GM10266 (cell line): ENCODE results near the gene TBRG4.

Experiments
- DNase-seq: peaks from one replicate; pipeline ENCODE4 v3.0.0; 2012; ENCODE audit errors: extremely low spot score
- TF ChIP-seq, protein P1 (sequence below): IDR thresholded peaks from 2 replicates; pipeline ENCODE4 v1.5.1; 2012; ENCODE audit warnings: mild to moderate bottlenecking, low read depth; ENCODE audit not compliant: control insufficient read depth, insufficient read depth; ENCODE audit errors: missing control alignments

Gene TBRG4

DNA sequence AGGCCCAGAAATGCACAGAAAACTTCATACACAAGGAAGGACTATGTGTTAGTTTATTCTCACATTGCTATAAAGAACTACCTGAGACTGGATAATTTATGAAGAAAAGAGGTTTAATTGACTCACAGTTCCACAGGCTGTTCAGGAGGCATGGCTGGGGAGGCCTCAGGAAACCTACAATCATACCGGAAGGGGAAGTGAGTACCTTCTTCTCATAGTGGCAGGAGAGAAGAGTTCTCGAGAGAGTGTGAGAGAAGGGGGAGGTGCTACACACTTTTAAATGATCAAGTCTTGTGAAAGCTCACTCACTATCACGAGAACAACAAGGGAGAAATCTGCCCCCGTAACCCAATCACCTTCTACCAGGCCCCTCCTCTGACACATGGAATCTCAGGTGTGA lies 29.3 kb upstream of the TBRG4 start:
- TF ChIP-seq, protein P1, sequence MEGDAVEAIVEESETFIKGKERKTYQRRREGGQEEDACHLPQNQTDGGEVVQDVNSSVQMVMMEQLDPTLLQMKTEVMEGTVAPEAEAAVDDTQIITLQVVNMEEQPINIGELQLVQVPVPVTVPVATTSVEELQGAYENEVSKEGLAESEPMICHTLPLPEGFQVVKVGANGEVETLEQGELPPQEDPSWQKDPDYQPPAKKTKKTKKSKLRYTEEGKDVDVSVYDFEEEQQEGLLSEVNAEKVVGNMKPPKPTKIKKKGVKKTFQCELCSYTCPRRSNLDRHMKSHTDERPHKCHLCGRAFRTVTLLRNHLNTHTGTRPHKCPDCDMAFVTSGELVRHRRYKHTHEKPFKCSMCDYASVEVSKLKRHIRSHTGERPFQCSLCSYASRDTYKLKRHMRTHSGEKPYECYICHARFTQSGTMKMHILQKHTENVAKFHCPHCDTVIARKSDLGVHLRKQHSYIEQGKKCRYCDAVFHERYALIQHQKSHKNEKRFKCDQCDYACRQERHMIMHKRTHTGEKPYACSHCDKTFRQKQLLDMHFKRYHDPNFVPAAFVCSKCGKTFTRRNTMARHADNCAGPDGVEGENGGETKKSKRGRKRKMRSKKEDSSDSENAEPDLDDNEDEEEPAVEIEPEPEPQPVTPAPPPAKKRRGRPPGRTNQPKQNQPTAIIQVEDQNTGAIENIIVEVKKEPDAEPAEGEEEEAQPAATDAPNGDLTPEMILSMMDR = no peak
- DNase-seq = no peak

DNA sequence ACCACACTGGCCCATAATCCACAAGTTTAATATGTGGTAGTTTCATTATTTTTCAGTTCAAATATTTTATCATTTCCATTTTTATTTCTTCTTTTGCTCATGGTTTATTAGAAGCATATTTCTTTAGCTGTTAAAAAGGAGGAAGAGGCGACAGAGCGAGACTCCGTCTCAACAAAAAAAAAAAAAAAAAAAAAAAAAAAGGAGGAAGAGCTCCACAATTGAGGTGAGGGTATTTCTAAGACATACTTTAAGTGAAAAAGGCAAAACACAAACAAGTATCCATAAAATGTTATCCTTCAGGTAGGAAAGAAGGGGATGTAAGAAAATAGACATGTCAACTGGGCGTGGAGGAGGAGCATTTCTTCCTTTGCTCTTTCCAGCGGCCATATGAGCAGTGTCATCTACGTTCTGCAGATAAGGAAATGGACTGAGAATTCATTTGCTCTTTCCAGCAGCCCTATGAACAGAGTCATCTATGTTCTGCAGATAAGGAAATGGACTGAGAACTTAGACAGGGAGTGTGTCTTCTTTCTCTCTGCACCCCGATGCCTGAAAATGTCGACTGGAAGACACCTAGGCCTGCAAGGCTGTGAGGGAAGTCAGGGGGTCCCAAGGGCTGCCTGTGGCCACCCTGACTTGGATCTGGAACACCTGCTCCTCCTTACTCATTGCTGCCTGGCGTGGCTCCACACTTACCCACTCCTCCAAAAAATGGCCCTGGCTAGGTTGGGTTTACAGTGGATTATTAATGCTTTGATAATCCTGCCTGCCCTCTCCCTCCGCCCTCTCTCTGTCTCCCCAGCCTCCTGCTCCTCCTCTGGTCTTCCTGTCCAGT lies 27.2 kb upstream of the TBRG4 start:
- TF ChIP-seq, protein P1 = no peak
- DNase-seq = no peak

DNA sequence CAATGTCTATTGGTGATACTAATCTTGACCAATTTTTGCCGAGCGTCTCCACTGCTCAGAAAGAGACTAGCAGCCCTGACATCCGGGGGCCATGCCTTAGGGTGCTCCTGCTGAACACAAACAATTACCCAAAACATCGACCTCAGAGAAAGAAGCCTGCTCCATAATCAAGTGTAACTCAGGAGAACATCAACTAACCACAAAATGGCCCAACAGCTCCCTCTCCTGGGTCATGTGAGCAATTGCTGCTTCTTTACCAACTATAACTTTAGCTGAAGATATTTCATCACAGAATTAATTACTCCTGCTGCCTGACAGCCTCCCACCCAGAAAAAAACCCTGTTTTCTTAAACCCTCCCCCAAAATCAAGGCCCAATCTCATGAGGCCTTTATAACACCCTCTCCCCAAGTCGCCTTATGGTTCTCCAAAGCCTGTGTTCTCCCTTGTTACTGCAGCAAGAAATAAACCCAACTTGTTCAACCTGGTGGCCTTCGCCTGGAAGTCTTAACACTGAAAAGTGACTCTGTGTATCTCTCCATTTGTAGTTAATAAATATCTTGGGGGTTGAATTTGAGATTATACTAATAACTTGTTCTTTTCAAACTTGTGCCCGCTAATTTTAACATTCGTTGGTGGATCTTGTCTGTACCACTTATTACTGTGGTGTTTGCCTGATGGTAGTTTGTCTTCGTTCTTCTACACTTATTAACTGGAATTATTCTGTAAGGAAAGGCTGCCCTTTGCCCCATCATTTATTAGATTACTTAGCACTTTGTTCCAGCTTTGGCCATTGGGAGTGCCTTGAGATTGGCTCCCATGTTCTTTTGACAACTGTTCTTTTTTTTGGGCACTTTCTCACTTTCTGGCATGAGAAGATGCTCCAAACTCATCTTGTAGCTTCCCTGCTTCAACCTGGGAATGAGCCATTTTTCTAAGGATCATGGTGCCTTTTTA lies 24.9 kb upstream of the TBRG4 start:
- peak; percentile 82 for DNase-seq
- TF ChIP-seq, protein P1 = peak; percentile 93

DNA sequence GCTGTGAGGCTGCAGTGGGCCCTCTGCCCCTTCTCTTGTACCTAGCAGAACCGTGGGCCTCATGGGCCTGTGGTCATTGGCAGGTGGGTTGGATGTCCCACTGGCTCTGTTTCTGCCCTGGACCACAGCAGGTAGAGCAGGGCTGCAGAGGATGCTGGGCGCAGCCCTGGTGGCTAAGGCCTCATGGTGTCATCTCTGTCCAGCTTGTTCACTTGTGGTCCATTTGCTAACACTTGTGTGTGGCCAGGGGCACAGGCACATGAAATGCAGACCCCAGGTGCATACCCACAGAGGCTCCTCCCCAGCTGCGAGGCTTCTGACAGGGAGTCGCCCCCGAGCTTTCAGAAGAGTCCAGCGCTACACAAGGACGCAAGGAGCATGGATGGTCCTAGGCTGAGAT lies 22.4 kb upstream of the TBRG4 start:
- DNase-seq = no peak
- TF ChIP-seq, protein P1 = no peak

DNA sequence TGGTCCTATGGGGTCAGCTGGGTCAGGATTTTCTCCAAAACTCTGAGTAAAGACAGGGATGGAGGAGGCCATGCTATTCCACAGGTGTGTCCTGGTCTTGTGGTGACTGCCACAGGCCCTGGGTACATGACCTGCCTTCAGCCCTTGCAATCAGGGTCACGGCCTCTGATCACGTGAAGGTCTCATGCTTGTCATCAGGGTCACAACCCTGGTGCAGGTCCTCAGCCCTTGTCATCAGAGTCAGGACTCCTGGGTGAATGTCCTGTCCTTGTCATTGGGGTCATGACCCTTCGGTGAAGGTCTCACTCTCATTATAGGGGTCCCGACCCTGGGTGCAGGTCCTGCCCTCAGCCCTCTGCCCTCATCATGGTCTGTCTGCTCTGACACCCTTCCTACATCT lies 21.9 kb upstream of the TBRG4 start:
- no peak for DNase-seq
- TF ChIP-seq, protein P1 = no peak

DNA sequence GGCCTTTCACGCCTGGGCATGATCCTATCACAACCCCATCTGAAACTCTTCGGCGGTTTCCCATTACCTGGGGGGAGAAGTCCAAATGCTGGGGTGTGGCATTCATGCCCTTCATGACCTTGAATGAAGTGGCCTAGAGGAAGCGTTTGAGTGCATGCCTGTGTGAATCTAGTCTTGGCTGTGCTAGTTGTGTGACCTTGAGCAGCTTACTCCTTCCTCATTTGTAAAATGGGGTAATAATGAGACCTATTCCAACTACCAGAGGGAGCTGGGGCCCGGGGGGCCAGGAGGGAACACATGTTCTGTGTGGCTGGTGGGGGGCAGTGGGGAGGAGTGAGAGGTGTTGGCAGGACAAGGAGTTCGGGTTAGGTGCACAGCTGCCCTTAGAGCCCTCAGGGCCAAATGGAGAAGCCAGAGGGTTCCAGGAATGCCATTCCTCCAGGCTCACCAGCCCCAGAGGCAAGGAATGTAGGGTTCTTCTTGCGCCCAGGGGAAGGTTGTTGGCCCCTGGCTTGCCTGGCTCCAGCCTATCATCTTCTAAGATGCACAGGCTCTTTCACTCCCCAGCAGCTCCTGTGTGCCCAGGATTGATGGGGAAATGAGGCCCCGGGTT lies 21.3 kb upstream of the TBRG4 start:
- TF ChIP-seq, protein P1 = no peak
- no peak for DNase-seq

DNA sequence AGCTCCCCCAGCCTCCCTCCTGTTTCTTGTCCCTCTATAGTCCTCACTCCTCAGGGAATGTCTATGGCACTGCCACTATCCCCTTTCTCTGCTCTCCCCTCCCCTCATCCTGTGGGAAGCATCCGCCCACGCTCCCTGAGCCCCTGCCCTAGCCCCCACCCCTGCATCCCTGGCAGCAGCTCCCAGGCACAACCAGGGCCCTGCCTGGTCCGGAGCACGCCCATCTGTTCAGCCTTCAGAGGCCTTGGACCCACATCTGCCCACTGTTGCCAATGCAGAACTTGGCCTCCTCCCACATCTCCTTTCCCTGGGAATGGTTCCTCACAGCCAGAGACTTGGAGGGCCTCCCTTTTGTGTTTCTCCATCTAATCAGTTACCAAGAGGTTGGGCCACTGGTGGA lies 20.4 kb upstream of the TBRG4 start:
- TF ChIP-seq, protein P1 = no peak
- no peak for DNase-seq
